Activated CD4-positive, alpha-beta T cell treated with anti-CD3 and anti-CD28 coated beads, Interleukin-2, amount 50 U/mL, for 4 hours (primary cell): ENCODE measurements around the gene NFKBIZ.
"Not testable (repeated sequence)": the region's sequence is repeated elsewhere in the genome, so short reads cannot be mapped to it uniquely, and the experiment has no call there.

Experiments used
- DNase-seq, 2 experiments: peaks; one replicate each; pipeline ENCODE4 v3.0.0-alpha.2; 2020

The NFKBIZ gene

GRCh38 chr3:101851850-101852714 is 2.8 kb downstream of the NFKBIZ start:
- no peak for DNase-seq

- DNase-seq: no peak
Measured at GRCh38 chr3:101852983-101853840, 3.9 kb downstream of the NFKBIZ start.

GRCh38 chr3:101853982-101854381 is 4.7 kb downstream of the NFKBIZ start:
- no peak for DNase-seq

GRCh38 chr3:101854608-101855304 is 5.4 kb downstream of the NFKBIZ start:
- DNase-seq: no peak

- DNase-seq: no peak
Measured at GRCh38 chr3:101857301-101857741, 8.0 kb downstream of the NFKBIZ start.

GRCh38 chr3:101858464-101859030 is 9.2 kb downstream of the NFKBIZ start:
- no peak for DNase-seq

- no peak for DNase-seq
Measured at GRCh38 chr3:101859882-101860448, 10.7 kb downstream of the NFKBIZ start.

GRCh38 chr3:101861212-101861788 is 12.0 kb downstream of the NFKBIZ start:
- DNase-seq: no peak

GRCh38 chr3:101861789-101862415 is 12.6 kb downstream of the NFKBIZ start:
- no peak for DNase-seq

- no peak for DNase-seq
Measured at GRCh38 chr3:101862416-101863165, 13.3 kb downstream of the NFKBIZ start.

GRCh38 chr3:101864926-101865325 is 15.6 kb downstream of the NFKBIZ start:
- not testable (repeated sequence) for DNase-seq

- DNase-seq: no peak
Measured at GRCh38 chr3:101865751-101866509, 16.6 kb downstream of the NFKBIZ start.

GRCh38 chr3:101867511-101867910 is 18.2 kb downstream of the NFKBIZ start:
- DNase-seq: no peak

GRCh38 chr3:101867996-101868395 is 18.7 kb downstream of the NFKBIZ start:
- DNase-seq: no peak

- no peak for DNase-seq
Measured at GRCh38 chr3:101868534-101869464, 19.5 kb downstream of the NFKBIZ start.

- DNase-seq: no peak
Measured at GRCh38 chr3:101870138-101870537, 20.8 kb downstream of the NFKBIZ start.

- DNase-seq: no peak
Measured at GRCh38 chr3:101873619-101874018, 24.3 kb downstream of the NFKBIZ start.

- DNase-seq: no peak
Measured at GRCh38 chr3:101876142-101876541, 26.8 kb downstream of the NFKBIZ start.

- DNase-seq: no peak
Measured at GRCh38 chr3:101878589-101878988, 29.3 kb downstream of the NFKBIZ start.
